Ishikawa (cell line): Measurements from ENCODE around the gene PRSS37.

Experiments
- FOXM1 ChIP-seq: IDR thresholded peaks from 2 replicates; pipeline ENCODE4 v1.6.1; 2012; ENCODE audit warnings: low read depth, borderline replicate concordance
- MAX ChIP-seq: IDR thresholded peaks from 2 replicates; pipeline ENCODE4 v1.6.1; 2012
- REST ChIP-seq: IDR thresholded peaks from 2 replicates; pipeline ENCODE4 v1.6.1; 2012; ENCODE audit warnings: low read depth, mild to moderate bottlenecking
- TAF1 ChIP-seq: IDR thresholded peaks from 2 replicates; pipeline ENCODE4 v1.6.1; 2012; ENCODE audit warnings: low read depth, mild to moderate bottlenecking
- TCF12 ChIP-seq: IDR thresholded peaks from 2 replicates; pipeline ENCODE4 v1.6.1; 2012; ENCODE audit warnings: low read depth

- no peak for TF ChIP-seq MAX
- no peak for TF ChIP-seq TAF1
- no peak for TF ChIP-seq FOXM1
- TF ChIP-seq TCF12, result no peak
- no peak for TF ChIP-seq REST
Measured at GRCh38 chr7:141872931-141873330, 31.6 kb upstream of the PRSS37 start.
